GM23338 (cell line): ENCODE results near the gene NUTM2E.
"Not testable (repeated sequence)": the region's sequence is repeated elsewhere in the genome, so short reads cannot be mapped to it uniquely, and the experiment has no call there.

Source experiments
- EZH2phosphoT487 ChIP-seq: fragments of 200-600 bp; sonication (generic); IDR thresholded peaks from one replicate; pipeline ENCODE4 v1.8.1; 2018; ENCODE audit warnings: antibody characterized with exemption; ENCODE audit not compliant: unreplicated experiment
- POLR2AphosphoS5 ChIP-seq: IDR thresholded peaks from 2 replicates; pipeline ENCODE4 v1.6.1; 2016; ENCODE audit warnings: antibody characterized with exemption, low read depth
- ZNF114 ChIP-seq: fragments of 250-450 bp; sonication (Bioruptor Pico); IDR thresholded peaks from 2 replicates; pipeline ENCODE4 v1.5.0; 2020; ENCODE audit warnings: mild to moderate bottlenecking, moderate library complexity
- TF ChIP-seq, protein P1 (sequence below), 2 experiments: fragments of 200-600 bp in 1 of 2; sonication (generic) in 1 of 2; conservative IDR thresholded peaks; 2 replicates each; pipeline versions ENCODE4 v1.5.1 to v1.6.1; 2016 to 2017; ENCODE audit warnings: antibody characterized with exemption in 2 of 2, low read depth in 2 of 2, mild to moderate bottlenecking in 2 of 2, moderate library complexity in 1 of 2

DNA sequence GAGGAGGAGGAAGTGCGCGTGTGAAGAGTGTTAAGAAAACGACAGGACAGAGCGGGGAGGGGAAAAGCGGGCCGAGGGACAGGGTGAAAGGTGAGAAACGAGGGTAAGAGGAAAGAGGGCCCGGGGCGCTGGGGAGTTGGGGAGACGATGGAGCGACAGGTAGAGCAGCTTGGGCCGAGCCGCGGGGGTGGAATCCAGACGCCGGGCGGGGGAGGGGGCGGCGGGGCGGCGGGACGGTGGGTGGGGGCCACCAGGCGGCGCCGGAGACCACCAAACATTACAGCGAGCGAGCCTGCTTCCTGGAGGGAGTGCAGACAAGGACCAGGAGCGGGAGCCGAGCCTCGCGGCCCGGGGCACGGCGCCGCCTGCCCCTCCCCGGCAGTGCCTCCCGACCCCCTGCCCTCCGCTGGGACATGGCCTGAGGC, 940 bp upstream of the NUTM2E start:
- TF ChIP-seq, protein P1, sequence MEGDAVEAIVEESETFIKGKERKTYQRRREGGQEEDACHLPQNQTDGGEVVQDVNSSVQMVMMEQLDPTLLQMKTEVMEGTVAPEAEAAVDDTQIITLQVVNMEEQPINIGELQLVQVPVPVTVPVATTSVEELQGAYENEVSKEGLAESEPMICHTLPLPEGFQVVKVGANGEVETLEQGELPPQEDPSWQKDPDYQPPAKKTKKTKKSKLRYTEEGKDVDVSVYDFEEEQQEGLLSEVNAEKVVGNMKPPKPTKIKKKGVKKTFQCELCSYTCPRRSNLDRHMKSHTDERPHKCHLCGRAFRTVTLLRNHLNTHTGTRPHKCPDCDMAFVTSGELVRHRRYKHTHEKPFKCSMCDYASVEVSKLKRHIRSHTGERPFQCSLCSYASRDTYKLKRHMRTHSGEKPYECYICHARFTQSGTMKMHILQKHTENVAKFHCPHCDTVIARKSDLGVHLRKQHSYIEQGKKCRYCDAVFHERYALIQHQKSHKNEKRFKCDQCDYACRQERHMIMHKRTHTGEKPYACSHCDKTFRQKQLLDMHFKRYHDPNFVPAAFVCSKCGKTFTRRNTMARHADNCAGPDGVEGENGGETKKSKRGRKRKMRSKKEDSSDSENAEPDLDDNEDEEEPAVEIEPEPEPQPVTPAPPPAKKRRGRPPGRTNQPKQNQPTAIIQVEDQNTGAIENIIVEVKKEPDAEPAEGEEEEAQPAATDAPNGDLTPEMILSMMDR (conservative IDR thresholded peaks at IDR 0.05; ENCODE audit: low read depth in 2 of 2) = not testable (repeated sequence)
- not testable (repeated sequence) for TF ChIP-seq POLR2AphosphoS5; EZH2phosphoT487; ZNF114 (CRISPR knock-in tag)
